Measurements from ENCODE around the gene CFAP410.
A peak's percentile ranks its signal among the peaks of the same experiment; 100 is the strongest.

The CFAP410 gene

DNA sequence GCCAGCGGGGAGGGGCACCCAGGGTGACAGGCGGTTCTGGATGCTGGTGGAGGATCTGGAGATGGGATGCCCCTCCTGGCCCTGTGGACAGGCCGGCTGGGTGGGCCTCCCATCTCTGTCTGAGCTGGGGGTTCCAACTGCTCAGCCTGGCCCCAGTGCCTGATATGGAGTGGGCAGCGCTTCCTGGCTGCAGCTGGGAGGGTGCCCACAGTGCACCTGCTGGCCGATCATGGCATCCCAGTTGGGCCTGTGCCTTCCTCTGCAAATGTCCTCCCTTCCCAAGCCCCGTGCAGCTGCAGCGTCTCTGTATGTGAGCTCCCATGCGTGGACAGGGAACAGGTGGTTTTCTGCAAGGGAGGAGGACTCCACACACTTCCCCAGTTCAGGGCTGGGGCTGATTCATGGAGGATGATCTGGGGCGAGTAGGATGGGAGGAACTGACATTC is 37.2 kb downstream of the CFAP410 start (continued):
- TF ChIP-seq, protein P1, sequence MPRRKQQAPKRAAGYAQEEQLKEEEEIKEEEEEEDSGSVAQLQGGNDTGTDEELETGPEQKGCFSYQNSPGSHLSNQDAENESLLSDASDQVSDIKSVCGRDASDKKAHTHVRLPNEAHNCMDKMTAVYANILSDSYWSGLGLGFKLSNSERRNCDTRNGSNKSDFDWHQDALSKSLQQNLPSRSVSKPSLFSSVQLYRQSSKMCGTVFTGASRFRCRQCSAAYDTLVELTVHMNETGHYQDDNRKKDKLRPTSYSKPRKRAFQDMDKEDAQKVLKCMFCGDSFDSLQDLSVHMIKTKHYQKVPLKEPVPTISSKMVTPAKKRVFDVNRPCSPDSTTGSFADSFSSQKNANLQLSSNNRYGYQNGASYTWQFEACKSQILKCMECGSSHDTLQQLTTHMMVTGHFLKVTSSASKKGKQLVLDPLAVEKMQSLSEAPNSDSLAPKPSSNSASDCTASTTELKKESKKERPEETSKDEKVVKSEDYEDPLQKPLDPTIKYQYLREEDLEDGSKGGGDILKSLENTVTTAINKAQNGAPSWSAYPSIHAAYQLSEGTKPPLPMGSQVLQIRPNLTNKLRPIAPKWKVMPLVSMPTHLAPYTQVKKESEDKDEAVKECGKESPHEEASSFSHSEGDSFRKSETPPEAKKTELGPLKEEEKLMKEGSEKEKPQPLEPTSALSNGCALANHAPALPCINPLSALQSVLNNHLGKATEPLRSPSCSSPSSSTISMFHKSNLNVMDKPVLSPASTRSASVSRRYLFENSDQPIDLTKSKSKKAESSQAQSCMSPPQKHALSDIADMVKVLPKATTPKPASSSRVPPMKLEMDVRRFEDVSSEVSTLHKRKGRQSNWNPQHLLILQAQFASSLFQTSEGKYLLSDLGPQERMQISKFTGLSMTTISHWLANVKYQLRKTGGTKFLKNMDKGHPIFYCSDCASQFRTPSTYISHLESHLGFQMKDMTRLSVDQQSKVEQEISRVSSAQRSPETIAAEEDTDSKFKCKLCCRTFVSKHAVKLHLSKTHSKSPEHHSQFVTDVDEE (CRISPR knock-in tag; IDR thresholded peaks at IDR 0.05) = no peak
- TF ChIP-seq PPARA (CRISPR knock-in tag; IDR thresholded peaks at IDR 0.05; ENCODE audit: borderline replicate concordance) = no peak
- TF ChIP-seq, protein P2, sequence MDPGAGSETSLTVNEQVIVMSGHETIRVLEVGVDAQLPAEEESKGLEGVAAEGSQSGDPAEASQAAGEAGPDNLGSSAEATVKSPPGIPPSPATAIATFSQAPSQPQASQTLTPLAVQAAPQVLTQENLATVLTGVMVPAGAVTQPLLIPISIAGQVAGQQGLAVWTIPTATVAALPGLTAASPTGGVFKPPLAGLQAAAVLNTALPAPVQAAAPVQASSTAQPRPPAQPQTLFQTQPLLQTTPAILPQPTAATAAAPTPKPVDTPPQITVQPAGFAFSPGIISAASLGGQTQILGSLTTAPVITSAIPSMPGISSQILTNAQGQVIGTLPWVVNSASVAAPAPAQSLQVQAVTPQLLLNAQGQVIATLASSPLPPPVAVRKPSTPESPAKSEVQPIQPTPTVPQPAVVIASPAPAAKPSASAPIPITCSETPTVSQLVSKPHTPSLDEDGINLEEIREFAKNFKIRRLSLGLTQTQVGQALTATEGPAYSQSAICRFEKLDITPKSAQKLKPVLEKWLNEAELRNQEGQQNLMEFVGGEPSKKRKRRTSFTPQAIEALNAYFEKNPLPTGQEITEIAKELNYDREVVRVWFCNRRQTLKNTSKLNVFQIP (CRISPR knock-in tag; IDR thresholded peaks at IDR 0.05; ENCODE audit: borderline replicate concordance, low read depth) = no peak

DNA sequence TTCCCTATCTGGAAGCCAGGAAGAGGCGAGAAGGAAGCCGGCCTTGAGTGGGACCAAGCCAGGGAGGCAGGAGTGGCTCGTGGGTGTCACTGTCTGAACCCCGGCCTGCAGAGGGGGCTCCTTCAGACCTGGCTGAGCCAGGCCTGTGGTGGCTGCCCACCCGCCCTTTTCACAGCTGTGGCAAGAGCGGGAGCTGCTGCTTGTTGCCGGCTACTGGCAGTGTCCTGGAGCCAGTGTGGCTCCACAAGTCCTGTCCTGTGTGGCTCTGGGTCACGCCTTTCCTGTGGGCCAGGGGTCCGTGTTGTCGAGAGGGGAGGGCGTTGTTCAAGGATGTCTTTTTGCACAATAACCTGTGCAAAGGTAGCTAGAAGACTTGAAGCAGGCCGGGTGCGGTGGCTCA is 38.0 kb downstream of the CFAP410 start:
- no peak for TF ChIP-seq ZNF70 (CRISPR knock-in tag; IDR thresholded peaks at IDR 0.05)
- TF ChIP-seq, protein P3, sequence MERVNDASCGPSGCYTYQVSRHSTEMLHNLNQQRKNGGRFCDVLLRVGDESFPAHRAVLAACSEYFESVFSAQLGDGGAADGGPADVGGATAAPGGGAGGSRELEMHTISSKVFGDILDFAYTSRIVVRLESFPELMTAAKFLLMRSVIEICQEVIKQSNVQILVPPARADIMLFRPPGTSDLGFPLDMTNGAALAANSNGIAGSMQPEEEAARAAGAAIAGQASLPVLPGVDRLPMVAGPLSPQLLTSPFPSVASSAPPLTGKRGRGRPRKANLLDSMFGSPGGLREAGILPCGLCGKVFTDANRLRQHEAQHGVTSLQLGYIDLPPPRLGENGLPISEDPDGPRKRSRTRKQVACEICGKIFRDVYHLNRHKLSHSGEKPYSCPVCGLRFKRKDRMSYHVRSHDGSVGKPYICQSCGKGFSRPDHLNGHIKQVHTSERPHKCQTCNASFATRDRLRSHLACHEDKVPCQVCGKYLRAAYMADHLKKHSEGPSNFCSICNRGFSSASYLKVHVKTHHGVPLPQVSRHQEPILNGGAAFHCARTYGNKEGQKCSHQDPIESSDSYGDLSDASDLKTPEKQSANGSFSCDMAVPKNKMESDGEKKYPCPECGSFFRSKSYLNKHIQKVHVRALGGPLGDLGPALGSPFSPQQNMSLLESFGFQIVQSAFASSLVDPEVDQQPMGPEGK (CRISPR knock-in tag; IDR thresholded peaks at IDR 0.05; ENCODE audit: borderline replicate concordance) = no peak
- no peak for TF ChIP-seq PPARA (CRISPR knock-in tag; IDR thresholded peaks at IDR 0.05; ENCODE audit: borderline replicate concordance)
- no peak for TF ChIP-seq TOX (CRISPR knock-in tag; IDR thresholded peaks at IDR 0.05; ENCODE audit: borderline replicate concordance)
- TF ChIP-seq ZC3H10 (CRISPR knock-in tag; IDR thresholded peaks at IDR 0.05) = no peak
- TF ChIP-seq ZNF8 (CRISPR knock-in tag; IDR thresholded peaks at IDR 0.05) = no peak
- TF ChIP-seq GLIS3 (CRISPR knock-in tag; IDR thresholded peaks at IDR 0.05) = no peak
- no peak for TF ChIP-seq BACH2 (CRISPR knock-in tag; IDR thresholded peaks at IDR 0.05; ENCODE audit: borderline replicate concordance)
- TF ChIP-seq, protein P4, sequence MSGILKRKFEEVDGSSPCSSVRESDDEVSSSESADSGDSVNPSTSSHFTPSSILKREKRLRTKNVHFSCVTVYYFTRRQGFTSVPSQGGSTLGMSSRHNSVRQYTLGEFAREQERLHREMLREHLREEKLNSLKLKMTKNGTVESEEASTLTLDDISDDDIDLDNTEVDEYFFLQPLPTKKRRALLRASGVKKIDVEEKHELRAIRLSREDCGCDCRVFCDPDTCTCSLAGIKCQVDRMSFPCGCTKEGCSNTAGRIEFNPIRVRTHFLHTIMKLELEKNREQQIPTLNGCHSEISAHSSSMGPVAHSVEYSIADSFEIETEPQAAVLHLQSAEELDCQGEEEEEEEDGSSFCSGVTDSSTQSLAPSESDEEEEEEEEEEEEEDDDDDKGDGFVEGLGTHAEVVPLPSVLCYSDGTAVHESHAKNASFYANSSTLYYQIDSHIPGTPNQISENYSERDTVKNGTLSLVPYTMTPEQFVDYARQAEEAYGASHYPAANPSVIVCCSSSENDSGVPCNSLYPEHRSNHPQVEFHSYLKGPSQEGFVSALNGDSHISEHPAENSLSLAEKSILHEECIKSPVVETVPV (CRISPR knock-in tag; IDR thresholded peaks at IDR 0.05) = no peak
- no peak for TF ChIP-seq ZNF565 (CRISPR knock-in tag; conservative IDR thresholded peaks at IDR 0.05; ENCODE audit: low read depth)
- TF ChIP-seq, protein P5, sequence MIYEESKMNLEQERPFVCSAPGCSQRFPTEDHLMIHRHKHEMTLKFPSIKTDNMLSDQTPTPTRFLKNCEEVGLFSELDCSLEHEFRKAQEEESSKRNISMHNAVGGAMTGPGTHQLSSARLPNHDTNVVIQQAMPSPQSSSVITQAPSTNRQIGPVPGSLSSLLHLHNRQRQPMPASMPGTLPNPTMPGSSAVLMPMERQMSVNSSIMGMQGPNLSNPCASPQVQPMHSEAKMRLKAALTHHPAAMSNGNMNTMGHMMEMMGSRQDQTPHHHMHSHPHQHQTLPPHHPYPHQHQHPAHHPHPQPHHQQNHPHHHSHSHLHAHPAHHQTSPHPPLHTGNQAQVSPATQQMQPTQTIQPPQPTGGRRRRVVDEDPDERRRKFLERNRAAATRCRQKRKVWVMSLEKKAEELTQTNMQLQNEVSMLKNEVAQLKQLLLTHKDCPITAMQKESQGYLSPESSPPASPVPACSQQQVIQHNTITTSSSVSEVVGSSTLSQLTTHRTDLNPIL (CRISPR knock-in tag; IDR thresholded peaks at IDR 0.05; ENCODE audit: low read depth) = no peak
- no peak for ATAC-seq

DNA sequence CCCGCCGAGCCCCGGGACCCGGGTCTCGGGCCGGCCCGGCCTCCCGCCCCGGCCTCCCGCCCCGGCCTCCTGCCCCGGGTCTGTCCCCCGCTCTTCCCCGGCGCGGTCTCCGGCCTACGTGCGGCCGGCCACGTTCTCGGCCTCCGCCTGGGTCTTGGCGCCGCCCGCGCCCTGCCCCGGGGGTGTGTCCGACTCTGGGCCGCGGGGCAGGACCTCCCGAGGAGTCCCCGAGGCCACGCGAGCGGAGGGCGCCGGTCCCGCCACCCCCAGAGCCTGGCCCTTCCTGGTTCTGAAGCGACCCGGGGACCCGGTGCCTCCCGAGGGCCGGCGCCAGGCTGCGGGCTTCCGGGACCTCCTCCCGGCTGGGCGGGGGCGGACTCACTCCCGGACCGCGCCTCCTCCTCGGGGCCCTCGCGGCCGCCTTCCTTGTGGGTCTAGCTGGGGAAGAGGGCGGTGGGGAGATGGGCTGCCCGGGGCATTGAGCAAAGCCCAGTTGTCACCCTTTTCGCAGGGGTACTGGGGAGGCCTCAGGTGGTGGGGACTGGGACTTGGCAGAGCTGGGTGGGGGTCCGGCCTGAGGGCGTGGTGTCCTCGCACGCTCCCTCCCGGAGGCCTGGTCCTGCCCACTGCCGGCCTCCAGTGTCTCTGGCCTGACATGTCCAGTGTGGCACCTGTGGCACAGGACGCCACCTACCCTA is 38.8 kb downstream of the CFAP410 start:
- ATAC-seq = peak; percentile 68
- TF ChIP-seq GLIS3 (CRISPR knock-in tag; IDR thresholded peaks at IDR 0.05) (no peak), ESRRG (CRISPR knock-in tag; IDR thresholded peaks at IDR 0.05) (no peak), OSR1 (CRISPR knock-in tag; IDR thresholded peaks at IDR 0.05) (no peak), CSDC2 (CRISPR knock-in tag; IDR thresholded peaks at IDR 0.05) (no peak), ARNTL (CRISPR knock-in tag; IDR thresholded peaks at IDR 0.05; ENCODE audit: borderline replicate concordance, low read depth) (no peak)
- TF ChIP-seq, protein P1 (CRISPR knock-in tag; IDR thresholded peaks at IDR 0.05) = no peak
